NCI-H2196 treated with DMSO at 0.1 percent for 48 hours (cell line): ENCODE measurements around the gene ZNF133.
"Not testable (repeated sequence)": the region's sequence is repeated elsewhere in the genome, so short reads cannot be mapped to it uniquely, and the experiment has no call there.

Experiments
- DNase-seq: peaks from one replicate; lab custom pipeline; 2025; ENCODE audit not compliant: unreplicated experiment; lab: John Stamatoyannopoulos, UW

ZNF133 gene

DNA sequence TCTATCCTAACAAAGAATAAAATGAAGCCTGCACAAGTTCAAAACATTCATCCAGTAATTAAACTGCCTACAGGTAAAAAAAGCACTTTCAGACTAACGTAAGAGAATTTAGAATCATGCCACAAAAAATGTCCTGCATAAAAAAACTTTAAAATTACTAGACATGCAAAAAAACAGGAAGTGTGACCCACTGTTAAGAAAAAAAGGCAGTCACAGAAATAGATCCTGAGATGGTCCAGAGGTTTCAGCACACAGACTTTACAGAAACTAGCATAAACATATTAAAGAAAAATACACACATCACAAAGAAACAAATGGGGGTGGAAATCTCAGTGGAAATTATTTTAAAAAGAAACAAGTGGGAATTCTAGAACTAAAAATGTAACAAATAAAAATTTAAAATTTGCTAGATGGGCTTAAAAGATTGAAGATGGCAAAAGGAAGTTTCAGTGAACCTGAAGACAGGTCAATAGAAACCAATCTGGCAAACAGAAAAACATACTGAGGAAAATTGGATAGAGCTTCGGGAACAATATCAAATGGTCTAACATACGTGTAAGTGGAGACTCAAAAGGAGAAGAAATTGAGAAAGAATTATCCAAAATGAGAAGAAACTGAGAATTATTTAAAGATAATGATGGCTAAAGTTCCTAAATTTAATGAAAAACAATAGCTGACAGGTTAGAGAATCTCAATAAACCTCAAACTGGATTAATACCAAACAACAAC, 3.4 kb upstream of the ZNF133 start:
- DNase-seq = no peak

- no peak for DNase-seq
Measured at GRCh38 chr20:18287546-18287914, 797 bp upstream of the ZNF133 start.

- no peak for DNase-seq
Measured at GRCh38 chr20:18288749-18289267, 481 bp downstream of the ZNF133 start.

DNA sequence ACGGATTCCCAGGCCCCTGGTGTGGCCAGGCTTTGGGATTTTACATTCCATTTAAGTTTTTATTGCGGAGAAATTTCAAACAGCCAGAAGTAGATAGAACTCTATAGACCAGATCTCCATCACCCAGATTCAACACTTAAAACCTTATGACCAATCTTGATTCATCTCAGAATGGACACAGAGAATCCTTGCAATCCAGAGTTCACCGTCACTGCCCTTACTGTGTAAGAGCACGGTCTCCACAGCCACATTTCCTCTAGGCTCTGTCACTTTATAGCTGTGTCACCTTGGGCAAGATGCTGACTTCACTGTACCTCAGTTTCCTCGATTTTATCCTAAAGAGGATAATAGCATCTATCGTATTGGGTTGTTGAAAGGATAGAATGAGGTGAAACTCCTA, 979 bp downstream of the ZNF133 start:
- DNase-seq = no peak

DNA sequence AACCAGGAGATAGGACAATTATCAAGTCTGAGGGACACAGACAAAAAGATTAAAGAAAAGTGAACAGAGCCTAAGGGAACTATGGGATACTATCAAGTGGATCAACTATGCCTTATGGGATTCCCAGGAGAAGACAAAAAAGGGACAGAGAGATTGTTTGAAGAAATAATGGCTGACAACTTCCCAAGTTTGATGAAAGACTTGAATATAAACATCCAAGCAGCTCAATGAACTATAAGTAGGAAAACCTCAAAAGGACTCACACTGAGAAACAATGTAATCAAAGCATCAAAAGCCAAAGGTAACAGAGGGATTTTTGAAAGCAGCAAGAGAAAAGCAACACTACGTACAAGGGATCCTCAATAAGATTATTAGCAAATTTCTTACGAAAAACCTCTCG, 11.0 kb downstream of the ZNF133 start:
- no peak for DNase-seq

- DNase-seq = no peak
Measured at GRCh38 chr20:18304618-18305017, 16.3 kb downstream of the ZNF133 start.

- no peak for DNase-seq
Measured at GRCh38 chr20:18307301-18307700, 19.0 kb downstream of the ZNF133 start.

DNA sequence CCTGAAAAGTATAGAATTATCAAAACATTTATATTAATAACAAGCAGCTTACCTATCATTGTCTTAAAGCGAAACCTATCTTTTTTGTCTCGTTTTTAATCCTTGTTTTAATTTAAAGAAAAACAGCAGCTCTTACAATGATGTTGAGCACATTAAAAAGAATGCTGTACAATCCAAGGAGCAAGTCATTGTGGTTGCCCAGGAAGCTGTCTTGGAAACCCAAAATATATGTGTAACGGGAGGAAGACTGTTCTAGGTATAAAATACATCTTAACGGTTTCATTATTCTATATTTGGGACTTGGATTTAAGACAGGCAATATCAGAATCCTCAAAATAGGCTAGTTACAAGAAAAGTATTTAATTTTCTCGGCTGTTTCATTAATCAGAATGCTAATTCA, 21.7 kb downstream of the ZNF133 start:
- DNase-seq = no peak

DNA sequence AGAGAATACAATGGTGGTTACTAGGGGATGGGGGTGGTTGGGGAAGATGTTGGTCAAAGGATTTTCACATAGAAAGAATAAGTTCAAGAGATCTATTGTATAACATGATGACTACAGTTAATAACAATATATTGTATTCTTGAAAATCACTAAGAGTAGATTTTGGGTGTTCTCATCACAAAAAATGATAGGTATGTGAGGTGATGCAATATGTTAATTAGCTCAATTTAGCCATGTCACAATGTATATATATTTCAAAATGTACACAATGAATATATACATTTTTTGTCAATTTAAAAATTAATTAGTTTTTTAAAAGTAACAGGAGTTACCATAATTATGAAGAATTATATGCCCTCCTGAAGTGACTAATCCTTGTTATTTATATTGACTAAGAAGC, 22.3 kb downstream of the ZNF133 start:
- no peak for DNase-seq

GRCh38 chr20:18312723-18313122, 24.4 kb downstream of the ZNF133 start:
- no peak for DNase-seq

DNA sequence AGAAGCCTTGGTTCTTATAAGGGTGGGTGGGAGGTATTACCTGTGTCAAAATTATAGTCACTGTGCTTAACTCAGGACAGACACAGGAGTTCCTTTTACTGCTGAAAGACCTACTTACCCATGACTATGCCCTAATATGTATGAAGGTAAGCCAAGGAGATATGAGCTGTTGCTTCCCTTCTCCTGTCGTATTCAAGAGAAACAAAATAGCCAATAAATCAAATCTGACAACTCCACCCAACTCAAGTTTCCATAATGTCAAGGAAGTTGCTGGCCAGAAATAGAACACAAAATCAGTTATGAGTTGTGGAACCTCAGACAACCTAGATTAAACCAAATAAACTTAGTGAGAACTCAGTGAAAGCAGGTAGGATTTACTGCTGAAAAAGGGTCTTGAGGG, 25.1 kb downstream of the ZNF133 start:
- no peak for DNase-seq

DNA sequence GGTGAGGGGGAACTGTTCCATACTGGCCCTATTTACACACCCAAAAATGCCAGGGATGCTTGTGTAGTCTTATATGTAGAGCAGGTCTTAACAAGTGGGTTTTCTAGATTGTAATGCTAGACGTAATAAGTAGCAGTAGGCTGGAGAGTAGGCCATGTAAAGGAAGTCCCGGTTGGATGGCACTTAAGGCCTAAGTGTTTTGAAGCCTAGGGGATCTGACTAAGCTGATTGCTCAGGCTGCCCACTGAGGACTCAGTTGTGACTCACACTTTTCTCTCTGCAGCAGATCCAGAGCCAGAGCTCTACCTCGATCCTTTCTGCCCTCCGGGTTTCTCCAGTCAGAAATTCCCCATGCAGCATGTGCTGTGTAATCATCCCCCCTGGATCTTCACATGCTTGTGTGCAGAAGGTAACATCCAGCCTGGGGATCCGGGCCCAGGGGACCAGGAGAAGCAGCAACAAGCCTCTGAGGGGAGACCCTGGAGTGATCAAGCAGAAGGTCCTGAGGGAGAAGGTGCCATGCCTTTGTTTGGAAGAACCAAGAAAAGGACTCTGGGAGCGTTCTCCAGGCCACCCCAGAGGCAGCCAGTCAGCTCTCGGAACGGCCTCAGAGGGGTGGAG, 26.6 kb downstream of the ZNF133 start:
- DNase-seq = no peak

DNA sequence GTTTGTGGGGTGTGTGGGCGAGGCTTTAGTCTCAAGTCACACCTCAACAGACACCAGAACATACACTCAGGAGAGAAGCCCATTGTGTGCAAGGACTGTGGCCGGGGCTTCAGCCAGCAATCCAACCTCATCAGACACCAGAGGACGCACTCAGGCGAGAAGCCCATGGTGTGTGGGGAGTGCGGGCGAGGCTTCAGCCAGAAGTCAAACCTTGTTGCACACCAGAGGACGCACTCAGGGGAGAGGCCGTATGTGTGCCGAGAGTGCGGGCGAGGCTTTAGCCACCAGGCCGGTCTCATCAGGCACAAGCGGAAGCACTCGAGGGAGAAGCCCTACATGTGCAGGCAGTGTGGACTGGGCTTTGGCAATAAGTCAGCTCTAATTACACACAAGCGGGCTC, 27.8 kb downstream of the ZNF133 start:
- DNase-seq = no peak

GRCh38 chr20:18321316-18321715, 33.0 kb downstream of the ZNF133 start:
- DNase-seq = no peak

GRCh38 chr20:18321976-18322950, 33.9 kb downstream of the ZNF133 start:
- no peak for DNase-seq

DNA sequence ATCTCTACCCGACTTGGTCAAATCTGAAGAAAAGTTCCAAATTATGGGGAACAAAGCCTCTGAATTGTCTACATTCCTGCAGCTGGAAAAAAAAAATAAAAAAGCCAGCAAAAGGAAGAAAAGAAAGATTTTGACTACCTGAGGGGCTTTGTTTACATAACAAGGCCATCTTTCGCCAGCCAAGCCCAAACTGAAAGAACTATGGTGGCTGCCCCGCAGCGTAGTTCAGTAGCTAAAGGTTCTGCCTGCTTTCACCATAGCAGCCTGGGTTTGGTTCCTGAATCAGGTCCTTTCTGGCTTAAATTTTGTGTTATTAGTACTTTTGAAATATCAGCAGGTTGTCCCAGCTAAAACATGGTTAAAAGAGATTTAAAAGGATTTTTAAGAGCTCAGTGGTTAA, 35.4 kb downstream of the ZNF133 start:
- no peak for DNase-seq

DNA sequence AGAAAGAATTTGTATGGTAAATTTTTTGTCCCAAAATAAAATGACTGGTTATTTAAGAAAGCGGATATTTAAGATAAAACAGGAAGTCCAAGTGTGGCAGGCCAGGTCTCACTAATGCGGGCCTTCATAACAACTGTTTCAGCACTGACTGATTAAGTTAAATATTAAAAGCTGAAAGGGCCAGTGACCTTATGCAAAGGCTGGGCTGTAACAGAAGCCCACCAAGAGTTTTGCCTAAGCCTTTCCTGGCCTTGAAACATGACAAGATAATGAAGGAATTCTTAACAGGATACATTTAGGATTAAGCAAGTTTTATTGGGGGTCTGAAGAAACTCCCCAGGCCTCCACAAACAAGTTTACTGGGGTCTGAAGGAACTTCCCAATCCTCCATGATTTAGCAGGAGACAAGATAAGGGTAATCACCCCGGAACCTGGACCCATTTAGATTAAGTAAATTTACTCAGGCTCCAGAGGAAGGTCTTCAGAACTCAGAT, 36.3 kb downstream of the ZNF133 start:
- DNase-seq = no peak

- DNase-seq = no peak
Measured at GRCh38 chr20:18326990-18327389, 38.7 kb downstream of the ZNF133 start.

DNA sequence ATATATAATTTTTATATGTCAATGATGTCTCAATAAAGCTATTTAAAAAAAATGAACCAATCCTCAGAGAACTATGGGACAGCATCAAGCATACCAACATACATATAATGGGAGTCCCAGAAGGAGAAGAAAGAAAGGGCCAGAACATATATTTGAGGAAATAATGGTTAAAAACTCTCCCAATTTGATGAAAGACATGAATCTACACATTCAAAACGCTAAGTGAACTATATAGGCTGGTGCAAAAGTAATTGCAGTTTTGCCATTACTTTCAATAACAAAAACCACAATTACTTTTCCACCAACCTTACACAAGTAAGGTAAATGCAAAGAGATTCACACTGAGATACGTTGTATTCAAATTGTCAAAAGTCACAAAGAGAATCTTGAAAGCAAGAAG, 43.4 kb downstream of the ZNF133 start:
- no peak for DNase-seq

DNA sequence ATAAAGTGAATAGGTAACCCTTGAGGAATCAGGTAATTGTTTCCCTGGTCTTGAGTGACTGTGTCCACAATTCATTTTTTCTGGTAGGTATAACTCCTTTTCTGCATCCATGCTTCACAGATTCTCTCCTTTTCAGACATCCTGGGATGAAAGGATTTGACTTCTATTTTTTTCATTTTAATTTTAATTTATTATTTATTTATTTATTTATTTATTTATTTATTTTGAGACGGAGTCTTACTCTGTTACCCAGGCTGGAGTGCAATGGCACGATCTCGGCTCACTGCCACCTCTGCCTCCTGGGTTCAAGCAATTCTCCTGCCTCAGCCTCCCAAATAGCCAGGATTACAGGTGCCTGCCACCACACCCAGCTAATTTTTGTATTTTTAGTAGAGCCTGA, 61.4 kb downstream of the ZNF133 start:
- DNase-seq = not testable (repeated sequence)

- no peak for DNase-seq
Measured at GRCh38 chr20:18359854-18360253, 71.5 kb downstream of the ZNF133 start.
